8988T (cell line): ENCODE results near the gene TMEM94.

Experiments
- DNase-seq: peaks from one replicate; pipeline ENCODE4 v3.0.0; 2011

Gene TMEM94

GRCh38 chr17:75498726-75499213 lies 42.3 kb downstream of the TMEM94 start:
- no peak for DNase-seq

DNA sequence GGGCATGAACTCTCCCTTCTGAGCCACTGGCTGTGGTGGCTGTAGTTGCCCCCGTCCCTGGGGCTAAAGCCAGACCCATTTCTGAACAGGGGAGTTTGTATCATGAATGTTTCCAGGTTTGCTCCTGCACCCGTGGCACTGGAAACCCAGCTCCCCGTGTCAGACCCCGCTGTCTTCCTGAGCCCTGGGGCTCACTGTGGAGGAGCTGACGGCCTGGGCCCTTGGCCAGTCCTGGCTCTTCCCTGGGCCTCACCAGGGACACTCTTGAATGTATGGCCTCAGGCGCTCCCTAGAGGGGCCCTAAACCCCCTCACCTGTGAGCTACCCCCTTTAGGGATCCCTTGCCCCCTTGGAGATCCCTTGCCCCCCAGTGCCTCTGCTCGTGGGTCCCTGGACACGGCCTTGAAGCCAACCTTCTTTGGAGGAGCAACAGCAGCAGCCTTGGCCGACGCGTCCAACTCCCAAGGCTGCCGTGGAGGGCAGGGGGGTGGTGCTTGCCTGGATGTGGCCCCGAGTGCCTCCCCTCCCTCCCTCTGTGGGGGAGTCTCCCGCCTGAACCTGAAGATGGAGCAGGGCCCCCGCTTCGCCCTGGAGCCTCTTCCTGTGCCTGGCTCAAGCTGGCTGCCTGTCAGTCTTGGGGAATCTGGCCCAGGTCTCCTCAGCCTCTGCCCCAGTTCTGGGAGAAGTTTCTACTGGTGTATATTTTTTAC lies 43.0 kb downstream of the TMEM94 start:
- DNase-seq = no peak

DNA sequence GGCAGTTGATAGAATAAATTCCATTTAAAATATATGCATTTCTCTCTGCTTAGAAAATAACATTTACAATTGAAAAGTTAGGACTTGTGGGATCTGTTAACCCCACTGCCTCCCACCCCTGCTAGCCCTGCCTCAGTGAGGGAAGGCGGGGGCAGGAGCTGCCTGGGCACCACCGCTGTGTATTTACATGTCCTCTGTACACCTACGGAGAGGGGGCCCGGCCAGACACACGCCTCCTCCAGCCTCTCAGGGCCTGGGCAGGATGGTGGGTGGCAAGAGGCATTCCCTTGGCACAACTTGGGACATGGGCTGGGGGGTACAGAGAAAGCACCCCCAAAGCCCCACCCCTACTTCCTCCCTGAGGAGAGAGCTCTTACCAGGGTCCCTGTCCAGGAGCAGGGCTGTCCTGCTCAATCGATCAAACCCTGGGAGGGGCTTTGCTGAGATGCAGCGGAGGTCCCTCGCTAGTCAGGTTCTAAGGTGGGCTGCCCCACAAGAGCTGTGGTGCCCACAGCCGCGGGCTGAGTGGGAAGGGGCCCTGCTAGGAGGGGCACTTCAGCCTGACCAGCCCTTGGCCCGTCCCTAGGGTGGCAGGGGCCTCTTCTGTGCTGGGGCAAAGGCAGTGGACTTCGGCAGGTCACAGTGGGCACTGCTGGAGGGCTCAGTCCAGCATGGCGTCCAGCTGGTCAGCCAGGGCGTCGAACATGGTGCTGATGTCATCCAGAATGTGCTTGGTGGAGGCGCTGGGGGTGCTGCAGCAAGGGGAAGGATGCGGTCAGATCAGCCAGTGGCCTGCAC lies 44.2 kb downstream of the TMEM94 start:
- no peak for DNase-seq

- no peak for DNase-seq
Measured at GRCh38 chr17:75501378-75502071, 45.1 kb downstream of the TMEM94 start.

- no peak for DNase-seq
Measured at GRCh38 chr17:75502072-75502720, 45.8 kb downstream of the TMEM94 start.

DNA sequence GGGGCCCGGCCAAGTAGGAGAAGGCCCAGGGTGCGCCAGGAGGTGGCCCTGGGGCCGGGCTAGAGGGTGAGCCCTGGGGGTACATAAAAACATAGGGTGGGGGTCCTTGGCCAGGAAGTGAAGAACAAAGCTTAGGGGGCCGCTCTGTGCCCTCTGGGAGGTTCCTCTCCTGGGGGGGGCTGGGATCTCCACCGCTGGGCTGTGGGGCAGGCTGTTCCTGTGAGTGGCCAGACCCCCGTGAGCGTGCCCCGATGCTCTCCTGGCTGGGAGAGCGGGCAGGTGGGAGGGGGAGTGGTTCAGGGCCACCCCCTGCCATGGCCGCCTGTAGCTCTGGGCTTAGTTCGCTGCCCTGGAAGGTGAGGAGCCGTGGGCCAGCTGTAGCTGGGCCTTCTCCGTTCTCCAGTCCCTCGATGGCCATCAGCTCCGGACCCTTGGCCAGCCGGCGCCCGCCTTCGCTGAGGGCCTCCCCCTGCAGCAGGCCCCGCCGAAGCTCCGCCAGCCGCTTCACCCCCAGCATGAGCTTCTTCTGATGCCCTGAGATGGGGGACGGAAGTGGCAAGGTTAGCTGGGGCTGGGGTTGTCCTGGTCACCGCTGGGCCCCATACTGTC lies 46.4 kb downstream of the TMEM94 start:
- DNase-seq = no peak

DNA sequence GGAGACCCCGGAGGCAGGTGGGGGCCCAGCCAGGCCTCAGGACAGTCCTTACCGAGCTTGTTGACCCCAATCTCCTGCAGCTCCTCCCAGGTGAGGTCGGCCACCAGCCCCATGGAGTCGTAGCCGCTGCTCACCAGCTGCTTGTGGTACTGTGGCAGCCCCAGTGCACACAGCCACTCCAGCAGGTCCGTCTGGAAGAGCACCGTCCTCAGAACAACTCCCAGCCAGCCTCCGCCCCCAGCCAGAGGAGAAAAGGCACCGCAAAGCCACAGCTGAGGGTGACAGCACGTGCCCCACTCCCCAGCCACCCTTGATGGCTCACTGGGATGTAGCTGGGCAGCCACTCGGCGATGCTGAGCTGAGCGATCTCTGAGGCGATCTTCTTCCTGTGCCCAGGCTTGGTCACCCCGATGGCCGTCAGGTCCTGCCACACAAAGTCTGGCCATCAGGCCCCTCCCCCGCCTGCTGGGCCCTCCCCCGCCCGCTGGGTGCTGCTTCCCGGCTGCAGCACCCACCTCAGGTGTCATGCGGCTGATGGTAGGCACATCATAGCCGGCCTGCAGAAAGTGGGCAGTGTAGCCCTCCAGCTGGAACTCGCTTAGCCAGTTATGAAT lies 47.0 kb downstream of the TMEM94 start:
- DNase-seq = no peak

DNA sequence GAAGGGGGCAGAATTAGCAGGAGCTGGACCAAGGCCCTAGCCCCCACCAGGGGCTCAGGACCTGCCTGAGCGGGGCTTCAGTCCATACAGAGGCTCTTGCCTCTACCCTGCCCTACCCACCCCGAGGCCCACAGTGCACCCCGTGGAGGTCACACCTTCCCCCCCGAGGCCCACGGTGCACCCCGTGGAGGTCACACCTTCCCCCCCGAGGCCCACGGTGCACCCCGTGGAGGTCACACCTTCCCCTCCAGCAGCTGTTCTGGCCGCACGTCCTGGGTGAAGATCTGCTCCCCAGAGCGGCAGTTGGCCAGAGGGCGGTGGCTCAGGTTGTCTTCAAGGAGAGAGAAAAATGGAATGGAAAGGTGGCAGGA lies 47.5 kb downstream of the TMEM94 start:
- DNase-seq = no peak

- DNase-seq = peak; percentile 89
Measured at GRCh38 chr17:75504347-75505151, 48.1 kb downstream of the TMEM94 start.

DNA sequence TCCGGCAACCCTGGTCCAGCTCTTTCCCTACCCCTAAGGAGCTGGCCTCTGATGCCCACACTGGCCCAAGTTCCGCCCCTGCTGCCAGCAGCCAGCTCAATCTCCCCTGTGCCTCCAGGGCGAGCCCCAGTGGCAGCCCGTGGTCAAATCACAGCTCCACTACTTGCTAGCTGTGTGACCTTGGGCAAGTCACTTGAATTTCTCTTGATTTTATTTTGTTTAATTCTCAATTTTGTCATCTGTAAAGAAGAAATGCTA lies 48.6 kb downstream of the TMEM94 start:
- no peak for DNase-seq

GRCh38 chr17:75505640-75506039 lies 49.2 kb downstream of the TMEM94 start:
- no peak for DNase-seq

DNA sequence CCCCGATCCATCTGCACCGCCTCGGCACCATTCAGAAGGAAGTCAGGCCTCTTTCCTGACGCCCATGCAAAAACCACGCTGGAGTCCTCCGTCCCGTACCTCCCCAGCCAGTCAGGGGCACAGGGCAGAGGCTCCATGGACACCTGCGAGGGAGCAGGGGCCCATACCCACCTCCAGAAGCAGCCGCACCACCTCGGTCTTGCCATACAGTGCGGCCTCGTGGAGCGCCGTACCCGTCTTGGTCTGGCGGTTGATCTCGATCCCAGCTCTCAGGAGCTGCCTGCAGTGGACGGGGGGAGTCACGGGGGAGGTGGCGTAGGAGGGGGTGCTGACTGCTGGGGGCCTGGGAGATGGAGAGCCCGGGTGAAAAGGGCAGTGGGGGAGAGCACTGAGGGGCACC lies 49.7 kb downstream of the TMEM94 start:
- DNase-seq = no peak

GRCh38 chr17:75506888-75507287 lies 50.5 kb downstream of the TMEM94 start:
- no peak for DNase-seq

- no peak for DNase-seq
Measured at GRCh38 chr17:75507733-75508719, 51.6 kb downstream of the TMEM94 start.

GRCh38 chr17:75508931-75509361 lies 52.5 kb downstream of the TMEM94 start:
- no peak for DNase-seq

- DNase-seq = no peak
Measured at GRCh38 chr17:75509528-75510258, 53.3 kb downstream of the TMEM94 start.

- DNase-seq = no peak
Measured at GRCh38 chr17:75511270-75511609, 54.8 kb downstream of the TMEM94 start.

GRCh38 chr17:75511610-75512575 lies 55.5 kb downstream of the TMEM94 start:
- DNase-seq = no peak
